H1 (cell line): ENCODE data around the gene TTC34. TPM values are rescaled to one million over a fixed set of nuclear protein-coding genes. Genes with fewer than 3 reads are reported as not detected.

Source experiments
- CTCF ChIA-PET: fragments of 300-600 bp; sonication (Branson Sonifier 250); formaldehyde crosslinking; loops from one replicate; lab custom pipeline; 2021; ENCODE audit not compliant: partially characterized antibody; lab: Charles Lee
- POLR2A ChIA-PET: fragments of 300-600 bp; sonication (Branson Sonifier 250); formaldehyde crosslinking; loops from one replicate; lab custom pipeline; 2021; ENCODE audit warnings: inconsistent platforms; ENCODE audit not compliant: partially characterized antibody; lab: Charles Lee
- DNase-seq, 2 experiments: peaks; one replicate each; pipeline versions ENCODE4 v3.0.0 to v3.0.0-alpha.2; 2010 to 2022; ENCODE audit warnings: low spot score in 2 of 2, low read depth in 1 of 2, mixed read lengths in 1 of 2
- FAIRE-seq: peaks from 2 replicates; lab custom pipeline; 2011; peaks lifted over from hg19 to GRCh38; lab: Jason Lieb, UNC
- H2AFZ ChIP-seq: 2 replicates; pipeline ENCODE4 v1.8.1; 2012; ENCODE audit warnings: low read length, inconsistent platforms
- H2AK5ac ChIP-seq: 2 replicates; pipeline ENCODE4 v1.6.1; 2013; ENCODE audit warnings: low read depth, low read length
- H2BK120ac ChIP-seq: replicated peaks from 2 replicates; pipeline ENCODE3; 2013; ENCODE audit warnings: low read depth, low read length, inconsistent platforms
- H2BK12ac ChIP-seq: 2 replicates; pipeline ENCODE4 v1.6.1; 2013; ENCODE audit warnings: low read depth, low read length
- H2BK15ac ChIP-seq: 2 replicates; pipeline ENCODE4 v1.6.1; 2013; ENCODE audit warnings: low read length
- H2BK20ac ChIP-seq: 2 replicates; pipeline ENCODE4 v1.6.1; 2013; ENCODE audit warnings: low read length
- H2BK5ac ChIP-seq: 2 replicates; pipeline ENCODE4 v1.6.1; 2013; ENCODE audit warnings: low read depth, low read length
- H3K14ac ChIP-seq: 2 replicates; pipeline ENCODE4 v1.6.1; 2013; ENCODE audit warnings: inconsistent platforms; ENCODE audit not compliant: insufficient read length
- H3K18ac ChIP-seq: 2 replicates; pipeline ENCODE4 v1.6.1; 2013; ENCODE audit warnings: low read length; ENCODE audit errors: extremely low read depth
- H3K23ac ChIP-seq: 2 replicates; pipeline ENCODE4 v1.6.1; 2013; ENCODE audit warnings: inconsistent platforms; ENCODE audit not compliant: insufficient read length
- H3K23me2 ChIP-seq: 2 replicates; pipeline ENCODE4 v1.6.1; 2013; ENCODE audit warnings: low read depth, low read length
- H3K27ac ChIP-seq: 2 replicates; pipeline ENCODE4 v1.6.1; 2011; ENCODE audit warnings: low read depth, low read length, inconsistent platforms
- H3K27me3 ChIP-seq, 4 experiments: replicated peaks in 1 of 4; 1 replicate in 1 of 4; 2 replicates in 3 of 4; pipeline versions ENCODE4 v1.6.1 to v1.8.1; 2011 to 2013; ENCODE audit warnings: low read length in 3 of 4, mild to moderate bottlenecking in 3 of 4, inconsistent platforms in 2 of 4, mixed read lengths in 2 of 4, moderate library complexity in 1 of 4; ENCODE audit not compliant: control insufficient read depth in 3 of 4, insufficient read depth in 3 of 4; ENCODE audit errors: extremely low read depth in 1 of 4
- H3K36me3 ChIP-seq, 4 experiments: 2 replicates each; pipeline versions ENCODE4 v1.6.1 to v1.8.1; 2011 to 2013; ENCODE audit warnings: mild to moderate bottlenecking in 4 of 4, low read length in 3 of 4, moderate library complexity in 2 of 4, control low read depth in 1 of 4, inconsistent platforms in 1 of 4; ENCODE audit not compliant: insufficient read depth in 4 of 4, control insufficient read depth in 2 of 4
- H3K4ac ChIP-seq: replicated peaks from 2 replicates; pipeline ENCODE3; 2013; ENCODE audit warnings: low read length, low read depth, mixed read lengths, inconsistent platforms; ENCODE audit not compliant: insufficient read length
- H3K4me1 ChIP-seq, 4 experiments: replicated peaks in 1 of 4; 1 replicate in 1 of 4; 2 replicates in 3 of 4; pipeline versions ENCODE4 v1.6.1 to v1.8.1; 2011 to 2013; ENCODE audit warnings: low read length in 3 of 4, inconsistent platforms in 2 of 4, mixed read lengths in 1 of 4; ENCODE audit not compliant: insufficient read depth in 4 of 4, control insufficient read depth in 3 of 4
- H3K4me2 ChIP-seq, 2 experiments: 2 replicates each; pipeline versions ENCODE4 v1.6.1 to v1.8.1; 2011 to 2013; ENCODE audit warnings: low read depth in 2 of 2, low read length in 2 of 2, control low read depth in 1 of 2, inconsistent platforms in 1 of 2, mild to moderate bottlenecking in 1 of 2; ENCODE audit not compliant: insufficient read depth in 1 of 2
- H3K4me3 ChIP-seq, 4 experiments: fragments of 200-600, 300-600 bp in 1 of 4; sonication (generic), shearing (Covaris generic), sonication (Bioruptor Twin) in 1 of 4; 2 replicates each; pipeline versions ENCODE4 v1.5.1 to v1.8.1; 2011 to 2016; ENCODE audit warnings: low read length in 4 of 4, low read depth in 3 of 4, control low read depth in 2 of 4, inconsistent platforms in 2 of 4, mild to moderate bottlenecking in 2 of 4, mixed read lengths in 1 of 4, moderate library complexity in 1 of 4; ENCODE audit not compliant: insufficient read depth in 2 of 4; ENCODE audit errors: extremely low read depth in 1 of 4
- H3K56ac ChIP-seq: replicated peaks from 2 replicates; pipeline ENCODE3; 2013; ENCODE audit warnings: low read depth, mild to moderate bottlenecking, mixed read lengths, low read length, inconsistent platforms; ENCODE audit not compliant: insufficient read length
- H3K79me1 ChIP-seq: 2 replicates; pipeline ENCODE4 v1.6.1; 2013; ENCODE audit warnings: low read depth, low read length, control low read depth
- H3K79me2 ChIP-seq, 2 experiments: 2 replicates each; pipeline versions ENCODE4 v1.6.1 to v1.8.1; 2012 to 2013; ENCODE audit warnings: low read length in 2 of 2, mild to moderate bottlenecking in 2 of 2, inconsistent platforms in 1 of 2; ENCODE audit not compliant: insufficient read depth in 2 of 2, control insufficient read depth in 1 of 2
- H3K9ac ChIP-seq, 4 experiments: replicated peaks in 1 of 4; 1 replicate in 1 of 4; 2 replicates in 3 of 4; pipeline versions ENCODE4 v1.6.1 to v1.8.1; 2011 to 2013; ENCODE audit warnings: low read depth in 3 of 4, low read length in 3 of 4, control low read depth in 2 of 4, mild to moderate bottlenecking in 2 of 4, moderate library complexity in 2 of 4, inconsistent platforms in 1 of 4; ENCODE audit errors: extremely low read depth in 1 of 4
- H3K9me3 ChIP-seq, 2 experiments: 2 replicates each; pipeline versions ENCODE4 v1.6.1 to v1.8.1; 2012 to 2013; ENCODE audit warnings: mild to moderate bottlenecking in 2 of 2, moderate library complexity in 2 of 2, control low read depth in 1 of 2, inconsistent platforms in 1 of 2, low read depth in 1 of 2, low read length in 1 of 2, mixed read lengths in 1 of 2; ENCODE audit not compliant: insufficient read depth in 2 of 2
- H4K20me1 ChIP-seq, 2 experiments: replicated peaks in 1 of 2; 2 replicates each; pipeline versions ENCODE3 to v1.8.1; 2011 to 2013; ENCODE audit warnings: inconsistent platforms in 2 of 2, low read length in 2 of 2, mild to moderate bottlenecking in 1 of 2; ENCODE audit not compliant: insufficient read depth in 2 of 2, control insufficient read depth in 1 of 2
- H4K5ac ChIP-seq: 2 replicates; pipeline ENCODE4 v1.6.1; 2013; ENCODE audit warnings: low read length, low read depth, mixed read lengths, inconsistent platforms; ENCODE audit not compliant: insufficient read length
- H4K8ac ChIP-seq: 2 replicates; pipeline ENCODE4 v1.8.0; 2013; ENCODE audit warnings: mild to moderate bottlenecking, moderate library complexity, low read length, inconsistent platforms; ENCODE audit not compliant: insufficient read depth; ENCODE audit errors: extremely low read depth
- H4K91ac ChIP-seq: replicated peaks from 2 replicates; pipeline ENCODE3; 2013; ENCODE audit warnings: low read length, mixed read lengths, inconsistent platforms; ENCODE audit not compliant: insufficient read length
- BCL11A ChIP-seq, 2 experiments: IDR thresholded peaks; one replicate each; pipeline ENCODE4 v1.6.1; 2011; ENCODE audit warnings: low read depth in 2 of 2, low read length in 2 of 2, mild to moderate bottlenecking in 2 of 2
- CBX5 ChIP-seq: fragments of 300-800, 300-1000 bp; sonication (generic); IDR thresholded peaks from 2 replicates; pipeline ENCODE4 v1.7.1; 2016; ENCODE audit warnings: antibody characterized with exemption, low read length, low read depth
- EP300 ChIP-seq, 2 experiments: IDR thresholded peaks; 1 replicate in 1 of 2; 2 replicates in 1 of 2; pipeline ENCODE4 v1.6.1; 2011 to 2012; ENCODE audit warnings: low read depth in 2 of 2, low read length in 2 of 2, mild to moderate bottlenecking in 2 of 2, borderline replicate concordance in 1 of 2, inconsistent platforms in 1 of 2, moderate library complexity in 1 of 2
- JUN ChIP-seq: IDR thresholded peaks from 2 replicates; pipeline ENCODE4 v1.6.1; 2011; ENCODE audit warnings: low read depth, mild to moderate bottlenecking, improper control_type of control experiment, low read length
- RAD21 ChIP-seq, 2 experiments: IDR thresholded peaks in 1 of 2; conservative IDR thresholded peaks in 1 of 2; 2 replicates each; pipeline ENCODE4 v1.6.1; 2011; ENCODE audit warnings: low read depth in 2 of 2, low read length in 2 of 2, improper control_type of control experiment in 1 of 2, inconsistent platforms in 1 of 2, mild to moderate bottlenecking in 1 of 2, moderate library complexity in 1 of 2
- RXRA ChIP-seq: IDR thresholded peaks from 2 replicates; pipeline ENCODE4 v1.6.1; 2011; ENCODE audit warnings: low read depth, mild to moderate bottlenecking, low read length, moderate library complexity; ENCODE audit not compliant: insufficient read depth
- SAP30 ChIP-seq: fragments of 300-600 bp; sonication (generic); IDR thresholded peaks from 2 replicates; pipeline ENCODE4 v1.7.1; 2012; ENCODE audit warnings: low read length, moderate library complexity, mild to moderate bottlenecking, inconsistent platforms; ENCODE audit not compliant: insufficient read depth, insufficient replicate concordance
- SIX5 ChIP-seq: IDR thresholded peaks from 2 replicates; pipeline ENCODE4 v1.6.1; 2011; ENCODE audit warnings: mild to moderate bottlenecking, low read depth, low read length
- SP2 ChIP-seq: IDR thresholded peaks from 2 replicates; pipeline ENCODE4 v1.6.1; 2012; ENCODE audit warnings: mild to moderate bottlenecking, low read length, inconsistent platforms
- SUZ12 ChIP-seq: fragments of 200-600 bp; sonication (generic); IDR thresholded peaks from 2 replicates; pipeline ENCODE4 v1.6.1; 2012; ENCODE audit warnings: mild to moderate bottlenecking, inconsistent platforms, low read length, moderate library complexity, mixed read lengths
- ZNF274 ChIP-seq: IDR thresholded peaks from 2 replicates; pipeline ENCODE4 v1.7.0; 2012; ENCODE audit warnings: low read length, borderline replicate concordance; ENCODE audit errors: extremely low read depth
- WGBS, 2 experiments: shearing (Covaris generic) in 1 of 2; methylation state at CpG; one replicate each; pipeline versions ENCODE4 v1.1.6 to v1.1.7; 2013 to 2015; ENCODE audit warnings: low lambda C conversion rate in 2 of 2, mixed read lengths in 2 of 2, inconsistent platforms in 1 of 2, low coverage in 1 of 2, missing lambda C conversion rate in 1 of 2; ENCODE audit not compliant: insufficient replicate concordance in 2 of 2, insufficient coverage in 1 of 2, insufficient read length in 1 of 2; ENCODE audit errors: extremely low coverage in 1 of 2, missing lambda C conversion rate in 1 of 2; 5-methylcytosine and 5-hydroxymethylcytosine counted together
- polyA plus RNA-seq, 7 experiments: library from polyadenylated mRNA; depleted of rRNA in 3 of 7; stranded (reverse) in 5 of 7; unstranded in 2 of 7; fragments of >200 nt in 5 of 7; fragments of 200-250 nt in 2 of 7; gene quantifications; 1 replicate in 5 of 7; 2 replicates in 1 of 7; 4 replicates in 1 of 7; pipeline versions ENCODE4 v1.2.1 to v1.2.3, GENCODE V29; 2011 to 2013; ENCODE audit warnings: missing spikeins in 2 of 7, mixed read lengths in 2 of 7
- total RNA-seq: library from RNA; stranded (reverse); fragmentation: NEBNext Ultra II Directional; extraction: Animal tissue kit (Norgen Biotek cat#: 25700); gene quantifications from 2 replicates; pipeline ENCODE4 v1.2.1, GENCODE V29; 2021
- TF ChIP-seq, protein P1 (sequence below): IDR thresholded peaks from 2 replicates; pipeline ENCODE4 v1.6.1; 2011; ENCODE audit warnings: low read length, improper control_type of control experiment

TTC34 gene
- total and polyA plus RNA-seq, 2 of the 8 experiments (the other 6 are each of a cell fraction or from before 2014, with no cell fraction given): 0.23 to 0.50 TPM

GRCh38 chr1:2607641-2608091 lies 193.8 kb downstream of the TTC34 start:
- CTCF ChIA-PET: no interaction called here
- WGBS, 2 experiments: 87% methylated on average over 13 of the region's 13 CpGs; no CpG with 5 or more reads in 1 of the 2 experiments
- no peak overlapping the region for H3K4me3 ChIP-seq
- TF ChIP-seq SUZ12 (no peak), RAD21 (IDR thresholded peaks at IDR 0.05 in 1 of 2, conservative IDR thresholded peaks at IDR 0.05 in 1 of 2; ENCODE audit: low read depth in 2 of 2, low read length in 2 of 2) (no peak), SAP30 (no peak), CBX5 (no peak), BCL11A (IDR thresholded peaks at IDR 0.05; ENCODE audit: low read depth in 2 of 2, low read length in 2 of 2) (no peak), RXRA (no peak), ZNF274 (no peak), JUN (no peak), EP300 (IDR thresholded peaks at IDR 0.05; ENCODE audit: borderline replicate concordance in 1 of 2, low read depth in 2 of 2, low read length in 2 of 2) (no peak), SIX5 (no peak), SP2 (no peak)
- TF ChIP-seq, protein P1, sequence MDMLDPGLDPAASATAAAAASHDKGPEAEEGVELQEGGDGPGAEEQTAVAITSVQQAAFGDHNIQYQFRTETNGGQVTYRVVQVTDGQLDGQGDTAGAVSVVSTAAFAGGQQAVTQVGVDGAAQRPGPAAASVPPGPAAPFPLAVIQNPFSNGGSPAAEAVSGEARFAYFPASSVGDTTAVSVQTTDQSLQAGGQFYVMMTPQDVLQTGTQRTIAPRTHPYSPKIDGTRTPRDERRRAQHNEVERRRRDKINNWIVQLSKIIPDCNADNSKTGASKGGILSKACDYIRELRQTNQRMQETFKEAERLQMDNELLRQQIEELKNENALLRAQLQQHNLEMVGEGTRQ: no peak

More at GRCh38 chr1:2607641-2608091, 193.8 kb downstream of the TTC34 start:
- Histone ChIP-seq H3K9me3 (no peaks in the 10 kb centered on the region), H3K27ac (no peak overlapping the region), H3K27me3 (peaks cover 0 to 3% (median 0%) of the 10 kb centered on the region in 4 experiments; a peak in 1 of 7 replicates), H3K18ac (no peak overlapping the region), H3K4me1 (peaks cover 0 to 3% (median 0%) of the 10 kb centered on the region in 4 experiments; a peak in 2 of 7 replicates), H4K5ac (no peak overlapping the region), H4K8ac (peak overlapping the region; percentile 51; the same call in 1 of the 2 replicates), H3K79me2 (no peaks in the 10 kb centered on the region), H3K4ac (no peak overlapping the region), H3K14ac (no peak overlapping the region), H3K4me2 (no peak overlapping the region), H2BK5ac (no peak overlapping the region), H3K36me3 (no peaks in the 10 kb centered on the region), H4K91ac (no peak overlapping the region), H3K23ac (no peak overlapping the region), H2BK12ac (no peak overlapping the region), H3K9ac (no peak overlapping the region), H2BK120ac (no peak overlapping the region), H3K23me2 (no peaks in the 10 kb centered on the region), H2BK15ac (no peak overlapping the region), H2AFZ (no peak overlapping the region), H2AK5ac (no peak overlapping the region), H2BK20ac (no peak overlapping the region), H3K79me1 (no peaks in the 10 kb centered on the region), H4K20me1 (no peaks in the 10 kb centered on the region), H3K56ac (no peak overlapping the region)
- FAIRE-seq: no peak
- DNase-seq: peak in 1 of 2 experiments; percentile 35
- POLR2A ChIA-PET: no interaction called here
